Upper lobe of left lung (tissue), 4 donors: ENCODE results near the gene GRIK4.

Source experiments
- POLR2A ChIP-seq, 4 donors: fragments of 450-650 bp; IDR thresholded peaks; one replicate each; pipeline ENCODE4 v1.5.1; 2016 to 2017; ENCODE audit warnings: antibody characterized with exemption in 4 of 4, mild to moderate bottlenecking in 2 of 4
- POLR2AphosphoS5 ChIP-seq, 2 donors: sonication (generic); formaldehyde crosslinking; IDR thresholded peaks; one replicate each; pipeline ENCODE4 v1.5.1; 2017; ENCODE audit warnings: antibody characterized with exemption in 2 of 2
- TF ChIP-seq, protein P1 (sequence below), 6 experiments: fragments of 450-650 bp in 4 of 6; fragments of 200-600 bp in 2 of 6; sonication (generic) in 2 of 6; IDR thresholded peaks; one replicate each; pipeline ENCODE4 v1.5.1; 2016 to 2019; ENCODE audit warnings: antibody characterized with exemption in 6 of 6

DNA sequence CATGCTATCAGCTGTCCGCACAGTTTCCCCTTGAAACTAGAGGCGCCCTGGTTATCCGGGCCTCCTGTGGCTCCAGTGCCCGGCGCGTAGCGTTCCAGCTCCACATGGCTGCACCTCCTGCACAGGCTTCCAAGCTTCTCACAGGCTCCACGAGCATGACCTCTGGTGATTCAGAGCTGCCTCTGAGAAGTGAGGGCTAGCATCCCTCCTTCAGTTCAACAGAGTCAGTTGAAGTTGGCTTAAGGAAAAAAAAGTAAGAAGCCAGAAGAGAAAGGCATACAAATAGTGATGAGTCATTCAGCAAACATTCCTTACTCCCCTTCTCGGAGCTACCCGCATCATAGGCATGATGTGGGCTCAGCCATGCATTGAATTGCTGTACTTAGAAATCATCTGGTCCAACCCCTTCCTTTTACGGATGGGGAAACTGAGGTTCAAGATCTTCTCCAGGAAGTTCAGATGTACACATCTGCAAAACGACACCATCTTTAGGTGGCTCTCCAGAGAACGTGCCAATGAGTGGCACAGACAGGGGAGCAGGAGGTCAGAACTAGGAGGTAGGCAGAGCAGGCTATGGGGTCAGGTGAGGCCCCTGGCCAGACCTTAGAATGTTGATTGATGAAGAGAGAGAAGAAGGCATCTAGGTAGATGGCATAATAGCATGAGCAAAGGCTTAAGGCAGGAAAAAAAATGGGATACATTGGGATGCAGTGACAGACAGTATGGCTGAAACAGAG lies 296.0 kb downstream of the GRIK4 start:
- TF ChIP-seq, protein P1, sequence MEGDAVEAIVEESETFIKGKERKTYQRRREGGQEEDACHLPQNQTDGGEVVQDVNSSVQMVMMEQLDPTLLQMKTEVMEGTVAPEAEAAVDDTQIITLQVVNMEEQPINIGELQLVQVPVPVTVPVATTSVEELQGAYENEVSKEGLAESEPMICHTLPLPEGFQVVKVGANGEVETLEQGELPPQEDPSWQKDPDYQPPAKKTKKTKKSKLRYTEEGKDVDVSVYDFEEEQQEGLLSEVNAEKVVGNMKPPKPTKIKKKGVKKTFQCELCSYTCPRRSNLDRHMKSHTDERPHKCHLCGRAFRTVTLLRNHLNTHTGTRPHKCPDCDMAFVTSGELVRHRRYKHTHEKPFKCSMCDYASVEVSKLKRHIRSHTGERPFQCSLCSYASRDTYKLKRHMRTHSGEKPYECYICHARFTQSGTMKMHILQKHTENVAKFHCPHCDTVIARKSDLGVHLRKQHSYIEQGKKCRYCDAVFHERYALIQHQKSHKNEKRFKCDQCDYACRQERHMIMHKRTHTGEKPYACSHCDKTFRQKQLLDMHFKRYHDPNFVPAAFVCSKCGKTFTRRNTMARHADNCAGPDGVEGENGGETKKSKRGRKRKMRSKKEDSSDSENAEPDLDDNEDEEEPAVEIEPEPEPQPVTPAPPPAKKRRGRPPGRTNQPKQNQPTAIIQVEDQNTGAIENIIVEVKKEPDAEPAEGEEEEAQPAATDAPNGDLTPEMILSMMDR (IDR thresholded peaks at IDR 0.05), result no peak
- no peak for TF ChIP-seq POLR2AphosphoS5 (IDR thresholded peaks at IDR 0.05)
- TF ChIP-seq POLR2A (IDR thresholded peaks at IDR 0.05), result no peak
